GM18909 (cell line): ENCODE measurements around the gene ABCA9.
"Not testable (repeated sequence)": the region's sequence is repeated elsewhere in the genome, so short reads cannot be mapped to it uniquely, and the experiment has no call there.

ENCODE experiments used
- ATAC-seq: cut with Tn5 transposase; IDR thresholded peaks from one replicate; pipeline ENCODE4 v1.9.1; 2021; ENCODE audit warnings: mild to moderate bottlenecking; ENCODE audit not compliant: unreplicated experiment, poor library complexity

The ABCA9 gene

DNA sequence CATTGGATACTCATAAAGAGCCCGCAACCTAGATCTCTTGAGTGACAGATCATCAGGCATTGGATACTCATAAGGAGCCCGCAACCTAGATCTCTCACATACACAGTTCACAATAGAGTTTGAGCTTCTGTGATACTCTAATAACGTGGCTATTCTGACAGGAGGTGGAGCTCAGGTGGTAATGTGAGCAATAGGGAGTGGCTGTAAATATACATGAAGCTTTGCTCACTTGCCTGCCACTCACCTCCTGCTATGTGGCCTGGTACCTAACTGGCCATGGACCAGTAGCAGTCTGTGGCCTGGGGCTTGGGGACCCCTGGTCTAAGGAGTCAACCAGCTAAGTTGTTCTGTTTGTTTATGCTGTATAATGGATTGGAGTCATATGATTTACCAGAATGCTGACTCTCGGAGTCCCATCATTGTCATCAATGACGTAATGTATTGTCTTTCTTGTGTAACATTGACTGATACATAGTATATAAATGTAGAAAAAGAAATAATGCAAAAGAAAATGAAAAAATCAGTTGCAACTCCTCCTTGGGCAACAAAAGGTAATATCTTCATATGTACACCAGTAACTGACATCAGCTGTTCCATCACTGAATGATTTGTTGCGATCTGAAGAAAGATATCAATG, 17.5 kb downstream of the ABCA9 start:
- ATAC-seq: no peak

DNA sequence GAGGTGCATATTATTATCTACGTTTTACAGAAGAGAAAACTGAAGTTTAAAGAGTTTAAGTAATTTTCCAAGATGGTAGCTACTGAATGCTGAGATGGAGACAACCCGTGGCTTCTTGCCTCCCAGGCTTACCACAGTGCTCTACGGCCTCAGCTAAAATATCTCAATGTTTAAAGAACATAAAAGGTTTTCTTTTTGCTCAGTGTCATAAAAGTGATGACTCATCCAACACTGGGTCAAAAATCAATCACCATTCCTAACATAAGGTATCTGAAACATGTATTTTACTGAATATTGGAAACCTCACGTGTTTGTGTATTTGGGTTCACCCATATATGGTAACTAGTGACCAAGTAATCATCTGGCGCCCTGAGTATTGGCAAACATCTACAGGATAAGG, 18.4 kb downstream of the ABCA9 start:
- no peak for ATAC-seq

DNA sequence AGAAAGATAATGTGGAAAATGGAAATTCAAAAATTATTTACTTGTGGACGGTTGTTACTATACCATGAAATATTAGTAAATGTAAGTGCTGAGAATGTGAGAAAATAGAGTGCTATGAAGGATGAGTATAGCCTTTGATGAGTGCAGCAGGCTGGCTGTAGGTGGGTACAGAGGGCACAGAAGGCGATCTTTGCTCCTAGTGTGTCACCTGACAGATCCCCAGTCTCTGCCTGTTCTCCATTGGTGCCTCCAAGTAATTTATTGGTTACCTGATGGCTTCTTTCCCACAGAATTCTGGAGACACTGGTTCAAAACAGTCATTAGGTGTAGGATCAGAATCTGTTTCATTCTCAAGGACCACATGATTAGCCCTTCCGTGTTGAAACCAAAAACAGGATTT, 28.9 kb downstream of the ABCA9 start:
- ATAC-seq: no peak

DNA sequence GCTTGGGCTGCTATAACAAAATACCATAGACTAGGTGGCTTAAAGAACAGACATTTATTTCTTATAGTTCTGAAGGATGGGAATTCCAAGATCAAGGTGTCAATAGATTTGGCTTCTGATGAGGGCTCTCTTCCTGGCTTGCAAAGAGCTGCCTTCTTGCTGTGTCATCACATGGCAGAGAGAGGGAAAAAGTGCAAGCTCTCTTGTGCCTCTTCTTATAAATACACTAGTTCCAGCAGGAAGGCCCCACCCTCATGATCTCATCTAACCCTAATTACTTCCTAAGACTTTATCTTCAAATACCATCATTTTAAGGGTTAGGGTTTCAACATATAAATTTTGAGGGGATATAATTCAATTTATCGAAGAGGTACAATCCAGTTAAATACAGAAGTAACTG, 30.6 kb downstream of the ABCA9 start:
- no peak for ATAC-seq

DNA sequence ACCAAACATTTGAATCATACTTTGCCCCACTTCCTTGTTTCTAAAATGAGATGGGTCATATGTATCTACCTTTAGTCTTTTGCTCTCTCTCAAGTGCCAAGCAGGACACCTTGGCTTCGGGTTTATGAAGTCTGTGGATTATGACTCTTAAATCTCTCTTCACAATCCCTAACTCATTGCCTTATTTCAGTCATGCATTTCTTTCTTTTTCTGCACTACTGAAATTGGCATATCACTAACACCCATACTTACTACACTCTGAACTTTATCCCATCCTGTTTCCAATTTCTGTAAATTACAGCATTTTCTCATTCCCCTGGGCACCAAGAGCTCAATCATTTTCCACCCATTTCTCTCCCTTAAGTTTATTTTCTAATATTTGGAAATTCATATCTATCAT, 42.0 kb downstream of the ABCA9 start:
- no peak for ATAC-seq

DNA sequence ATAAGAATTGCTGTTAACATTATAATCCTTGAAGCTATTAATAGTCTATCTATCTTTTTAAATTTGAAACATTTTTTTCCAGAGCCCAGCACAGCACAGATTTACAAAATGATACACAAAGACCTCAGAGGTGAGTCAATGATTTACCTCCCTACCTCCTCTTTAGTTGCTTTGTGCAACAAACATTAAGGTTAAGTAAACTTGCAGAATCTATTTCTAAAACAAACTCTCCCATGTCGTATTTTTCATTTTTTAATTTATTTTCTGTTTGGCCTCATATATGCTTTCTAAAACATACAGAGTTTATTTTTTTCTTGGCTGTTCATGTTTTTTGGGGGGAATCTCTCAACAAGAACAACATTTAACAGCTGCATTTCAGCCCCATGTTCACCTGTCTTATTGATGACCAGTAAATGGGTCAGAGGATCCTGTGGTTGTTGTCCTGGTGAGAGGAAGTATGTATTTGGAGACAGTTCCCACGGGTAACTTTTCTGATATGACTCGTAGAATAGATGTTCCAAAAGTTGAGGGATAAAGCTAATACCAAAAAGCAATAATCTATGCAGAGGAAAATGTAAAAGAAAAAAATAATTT, 42.6 kb downstream of the ABCA9 start:
- no peak for ATAC-seq

DNA sequence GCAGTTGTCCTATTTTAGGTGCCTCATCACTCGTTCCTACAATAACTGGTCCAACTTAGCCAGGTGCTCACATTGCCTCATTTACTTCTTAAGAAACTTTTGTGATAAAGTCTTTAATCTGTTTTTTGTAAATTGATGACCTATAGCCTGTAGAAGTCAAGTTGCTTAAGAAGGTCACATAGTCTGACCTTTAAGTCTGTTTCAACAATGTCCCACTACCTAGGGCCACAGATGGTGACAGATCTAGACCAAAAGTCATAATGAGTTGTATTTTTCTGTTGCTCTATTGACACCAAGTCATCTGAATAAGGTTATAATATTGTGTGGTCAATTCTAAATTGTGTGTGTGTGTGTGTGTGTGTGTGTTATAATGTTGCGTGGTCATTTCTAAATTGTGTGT, 45.1 kb downstream of the ABCA9 start:
- no peak for ATAC-seq

DNA sequence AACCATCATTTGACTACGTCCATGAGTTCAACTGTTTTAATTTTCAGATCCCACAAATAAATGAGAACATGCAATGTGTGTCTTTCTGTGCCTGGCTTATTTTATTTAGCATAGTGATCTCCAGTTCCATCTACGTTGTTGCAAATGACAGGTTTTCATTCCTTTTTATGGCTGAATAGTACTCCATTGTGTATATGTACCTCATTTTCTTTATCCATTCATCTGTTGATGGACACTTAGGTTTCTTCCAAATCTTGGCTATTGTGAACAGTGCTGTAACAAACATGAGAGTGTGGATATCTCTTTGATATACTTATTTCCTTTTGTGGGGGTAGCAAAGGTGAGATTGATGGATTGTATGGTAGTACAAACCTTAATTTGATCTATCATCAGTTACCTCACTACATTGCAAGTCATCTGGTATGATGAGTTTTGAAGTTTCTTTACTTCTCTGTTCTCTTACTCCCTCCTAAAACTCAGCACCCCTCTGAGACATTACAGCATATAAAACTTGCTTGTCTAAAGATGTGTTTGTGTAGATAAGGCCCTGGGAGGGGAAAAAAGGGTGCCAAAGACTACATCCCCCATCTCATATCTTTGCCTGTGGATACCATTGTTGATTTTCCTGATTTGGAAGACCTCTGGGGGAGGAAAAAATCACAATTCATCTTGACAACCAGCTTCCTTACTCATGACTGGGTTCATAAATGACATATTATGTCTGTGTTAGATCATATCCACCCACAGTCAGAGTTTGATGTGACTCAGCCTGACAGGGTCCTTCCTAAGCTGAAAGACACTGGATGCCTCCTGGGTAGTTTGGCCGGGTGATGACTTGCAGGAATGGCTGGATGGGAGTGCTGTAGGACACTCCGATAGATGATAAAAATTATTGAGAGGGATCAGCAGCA, 47.6 kb downstream of the ABCA9 start:
- ATAC-seq: no peak

DNA sequence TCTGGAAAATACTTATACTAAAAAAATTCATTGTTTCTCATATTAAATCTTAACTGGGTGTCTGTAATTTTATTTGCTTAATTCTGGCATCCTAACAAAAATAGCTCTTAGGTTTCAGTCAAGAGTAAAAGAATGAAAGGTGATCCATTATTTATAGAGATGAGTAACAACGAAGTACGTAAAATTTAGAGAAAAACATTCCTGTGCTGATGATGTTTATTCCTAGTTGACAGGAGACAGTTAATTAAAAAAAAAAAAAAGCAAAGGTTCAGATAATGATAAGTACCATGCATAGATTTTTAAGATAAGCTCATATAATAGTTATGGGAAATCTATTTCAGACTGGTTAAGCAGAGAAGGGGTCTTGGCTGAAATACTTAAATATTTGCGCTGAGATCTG, 50.8 kb downstream of the ABCA9 start:
- ATAC-seq: no peak

DNA sequence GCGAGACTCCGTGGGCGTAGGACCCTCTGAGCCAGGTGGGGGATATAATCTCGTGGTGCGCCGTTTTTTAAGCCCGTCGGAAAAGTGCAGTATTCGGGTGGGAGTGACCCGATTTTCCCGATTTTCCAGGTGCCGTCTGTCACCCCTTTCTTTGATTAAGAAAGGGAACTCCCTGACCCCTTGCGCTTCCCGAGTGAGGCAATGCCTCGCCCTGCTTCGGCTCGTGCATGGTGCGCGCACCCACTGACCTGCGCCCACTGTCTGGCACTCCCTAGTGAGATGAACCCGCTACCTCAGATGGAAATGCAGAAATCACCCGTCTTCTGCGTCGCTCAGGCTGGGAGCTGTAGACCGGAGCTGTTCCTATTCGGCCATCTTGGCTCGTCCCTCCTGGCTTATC, 56.0 kb downstream of the ABCA9 start:
- not testable (repeated sequence) for ATAC-seq

DNA sequence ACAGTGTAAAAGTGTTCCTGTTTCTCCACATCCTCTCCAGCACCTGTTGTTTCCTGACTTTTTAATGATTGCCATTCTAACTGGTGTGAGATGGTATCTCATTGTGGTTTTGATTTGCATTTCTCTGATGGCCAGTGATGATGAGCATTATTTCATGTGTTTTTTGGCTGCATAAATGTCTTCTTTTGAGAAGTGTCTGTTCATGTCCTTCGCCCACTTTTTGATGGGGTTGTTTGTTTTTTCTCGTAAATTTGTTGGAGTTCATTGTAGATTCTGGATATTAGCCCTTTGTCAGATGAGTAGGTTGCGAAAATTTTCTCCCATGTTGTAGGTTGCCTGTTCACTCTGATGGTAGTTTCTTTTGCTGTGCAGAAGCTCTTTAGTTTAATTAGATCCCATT, 61.0 kb downstream of the ABCA9 start:
- ATAC-seq: not testable (repeated sequence)

DNA sequence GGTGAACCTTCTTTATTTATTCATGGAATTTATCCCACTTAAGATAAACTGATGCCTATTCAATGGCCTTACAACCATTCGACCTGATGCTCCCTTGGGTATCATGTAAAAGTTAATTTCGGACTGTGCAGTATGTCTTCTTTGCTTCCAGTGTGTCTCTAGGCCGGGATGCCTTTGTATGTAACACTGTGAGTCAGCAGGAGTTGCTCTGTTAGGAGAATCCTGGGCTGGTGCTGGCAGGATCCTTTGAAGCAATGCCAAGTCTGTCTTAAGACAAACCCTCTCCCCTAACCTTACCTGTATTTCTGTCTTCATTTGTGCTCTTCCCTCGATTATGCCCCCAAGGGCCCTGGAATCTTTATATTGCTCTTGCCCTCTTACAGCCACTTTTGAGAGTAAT, 67.6 kb downstream of the ABCA9 start:
- no peak for ATAC-seq

DNA sequence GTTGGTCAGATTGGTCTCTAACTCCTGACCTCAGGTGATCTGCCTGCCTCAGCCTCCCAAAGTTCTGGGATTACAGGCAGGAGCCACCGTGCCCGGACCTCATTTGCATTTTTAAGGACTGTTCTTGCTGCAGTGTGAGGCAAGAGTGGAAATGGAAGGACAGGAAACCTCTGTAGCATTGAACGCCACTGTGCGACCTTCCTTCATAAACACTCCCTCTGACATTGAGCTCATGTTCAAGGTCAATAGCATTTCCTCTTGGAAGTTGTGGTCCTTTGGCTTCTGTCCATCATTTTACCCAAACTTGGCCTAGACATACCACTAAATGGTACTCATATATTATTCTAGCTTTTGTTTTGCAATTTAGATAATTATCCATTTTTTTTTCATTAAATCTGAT, 72.8 kb downstream of the ABCA9 start:
- ATAC-seq: no peak

DNA sequence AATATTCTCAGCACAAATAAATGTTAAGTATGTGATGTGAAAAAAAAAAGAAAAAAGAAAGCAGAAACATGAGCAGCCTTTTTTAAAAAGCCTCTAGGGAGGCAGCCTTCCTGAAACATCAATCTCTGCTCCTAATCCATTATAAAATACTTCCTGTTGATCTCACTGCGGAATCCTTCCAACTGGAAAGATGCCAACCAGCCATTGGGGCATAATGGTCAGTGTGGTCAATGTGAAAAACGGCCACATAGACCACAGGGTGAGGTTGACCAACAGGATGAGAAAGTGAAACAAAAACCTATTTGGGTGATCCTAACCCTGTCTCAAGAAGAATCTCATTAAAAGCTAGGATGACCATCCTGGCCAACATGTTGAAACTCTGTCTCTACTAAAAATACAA, 79.4 kb downstream of the ABCA9 start:
- ATAC-seq: no peak

DNA sequence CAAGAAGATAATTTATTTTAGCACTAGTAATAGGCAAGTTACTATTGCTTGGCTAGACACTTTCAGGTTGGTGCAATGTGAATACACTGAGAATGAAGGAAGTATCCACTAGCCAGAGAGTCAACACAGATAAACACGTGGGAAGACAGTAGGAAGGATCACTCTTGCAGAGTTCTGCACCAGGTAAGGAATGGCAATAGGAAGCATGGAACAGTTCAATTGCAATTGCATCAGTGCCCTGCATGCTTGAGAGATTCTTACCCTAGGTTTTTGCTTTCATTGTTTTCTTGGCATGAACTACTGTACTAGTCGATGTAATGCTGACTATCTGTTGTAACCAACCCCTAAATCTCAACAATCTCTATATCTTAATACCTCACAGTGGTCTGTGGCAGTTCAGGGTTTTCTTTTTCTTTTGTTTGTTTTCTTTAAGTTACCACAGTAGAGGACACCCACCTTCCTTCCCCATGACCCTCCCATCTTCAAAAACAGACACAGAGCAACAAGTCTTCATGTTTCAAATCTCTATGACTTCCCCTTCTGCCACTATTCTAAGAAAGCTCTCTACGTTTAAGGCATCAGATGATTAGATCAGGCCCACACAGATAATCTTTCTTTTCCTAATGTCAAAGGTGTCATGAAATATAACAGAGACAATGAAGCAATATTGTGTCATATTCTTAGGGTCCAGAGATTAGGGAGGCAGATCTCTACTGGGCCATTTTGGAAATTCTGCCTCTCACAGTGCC, 87.5 kb downstream of the ABCA9 start:
- ATAC-seq: no peak

DNA sequence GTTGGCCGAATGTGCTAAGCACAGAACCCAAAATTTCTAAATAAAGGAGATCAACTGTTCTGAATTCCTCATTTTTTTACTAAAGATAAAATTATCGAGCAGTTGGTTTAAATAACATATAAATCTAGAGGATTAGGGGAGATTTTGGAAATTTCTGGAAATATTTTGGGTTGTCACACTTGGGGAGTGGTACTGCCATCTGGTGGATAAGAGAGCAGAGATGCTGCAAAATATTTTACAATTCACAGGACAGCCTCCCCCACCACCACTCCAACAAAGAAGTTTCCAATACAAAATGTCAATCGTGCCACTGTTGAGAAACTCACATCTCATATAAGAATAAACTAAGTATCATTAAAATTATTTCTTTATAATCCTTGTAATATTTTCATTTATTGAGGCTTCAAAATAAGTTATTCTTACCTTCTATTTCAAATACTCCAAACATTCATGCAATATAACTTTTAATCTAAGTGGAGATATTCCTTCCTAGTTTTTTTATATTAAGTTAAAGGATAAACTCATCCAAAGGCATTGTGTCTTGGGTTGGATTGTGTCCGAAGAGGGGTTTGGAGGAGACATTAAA, 88.5 kb downstream of the ABCA9 start:
- ATAC-seq: no peak

DNA sequence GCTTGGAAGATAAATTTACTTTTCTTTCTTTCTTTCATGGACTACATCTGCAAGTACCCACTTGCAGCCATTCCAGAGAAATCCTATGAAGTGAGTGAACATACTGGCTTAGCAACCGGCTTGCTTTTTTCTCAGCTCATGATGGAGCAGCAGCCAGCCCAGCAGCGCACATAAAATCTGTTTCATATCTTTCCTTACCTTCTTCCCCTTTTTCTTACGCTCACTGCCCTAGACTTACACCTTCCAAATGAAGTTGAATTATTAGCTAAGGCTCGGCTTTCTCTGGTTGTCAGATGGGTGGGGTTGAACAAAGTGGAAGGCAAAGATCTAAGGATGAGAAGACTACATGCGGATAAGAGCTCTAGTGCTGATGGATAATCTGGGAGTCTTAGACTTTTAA, 91.6 kb downstream of the ABCA9 start:
- no peak for ATAC-seq

DNA sequence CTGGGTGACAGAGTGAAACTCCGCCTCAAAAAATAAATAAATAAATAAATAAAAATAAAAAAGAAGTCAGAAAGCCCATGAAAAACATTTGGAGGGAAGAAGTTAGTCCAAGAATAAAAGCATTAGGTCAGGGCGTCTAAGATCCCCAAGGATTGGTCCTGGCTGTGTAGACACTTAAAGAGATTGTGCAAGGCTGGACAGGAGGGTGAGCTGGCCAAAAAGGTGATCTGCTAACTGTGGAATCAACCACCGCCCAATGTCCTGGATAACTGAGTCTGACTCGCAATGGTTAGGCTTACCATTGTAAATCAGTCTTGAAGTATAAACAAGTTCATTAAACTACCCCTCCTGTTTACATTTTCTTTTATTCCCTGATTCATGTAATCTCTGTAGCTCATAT, 96.8 kb downstream of the ABCA9 start:
- no peak for ATAC-seq

DNA sequence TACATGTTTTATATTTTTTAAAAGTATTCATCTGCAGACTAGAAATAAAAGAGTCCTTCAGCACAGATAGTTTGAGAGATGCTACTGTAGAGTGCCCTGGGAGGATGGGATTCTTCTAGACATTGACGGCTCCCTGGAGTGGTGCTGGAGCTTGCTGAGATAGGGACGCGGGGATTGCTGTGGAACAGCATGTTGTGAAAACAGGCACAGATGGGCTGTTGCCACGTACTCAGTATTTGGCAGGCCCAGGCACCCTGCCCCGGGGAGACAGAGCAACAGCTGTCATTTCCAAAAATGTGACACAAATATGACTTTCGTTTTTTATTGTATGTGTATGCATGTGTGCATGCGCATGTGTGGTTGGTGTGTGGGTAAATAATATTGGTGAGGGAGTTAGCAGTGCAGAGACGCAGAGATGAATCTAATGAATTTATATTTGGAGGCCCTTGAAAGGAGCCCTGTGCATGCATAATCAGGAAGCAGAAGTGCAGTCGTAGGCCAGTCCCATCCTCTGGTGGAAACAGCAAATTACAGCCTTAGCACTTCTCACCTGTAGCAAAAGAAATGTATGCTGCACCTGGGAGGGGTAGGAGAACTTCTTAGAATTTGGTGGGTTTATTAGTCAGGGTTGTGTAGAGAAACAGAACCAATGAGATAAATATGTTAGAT, 99.4 kb downstream of the ABCA9 start:
- no peak for ATAC-seq

DNA sequence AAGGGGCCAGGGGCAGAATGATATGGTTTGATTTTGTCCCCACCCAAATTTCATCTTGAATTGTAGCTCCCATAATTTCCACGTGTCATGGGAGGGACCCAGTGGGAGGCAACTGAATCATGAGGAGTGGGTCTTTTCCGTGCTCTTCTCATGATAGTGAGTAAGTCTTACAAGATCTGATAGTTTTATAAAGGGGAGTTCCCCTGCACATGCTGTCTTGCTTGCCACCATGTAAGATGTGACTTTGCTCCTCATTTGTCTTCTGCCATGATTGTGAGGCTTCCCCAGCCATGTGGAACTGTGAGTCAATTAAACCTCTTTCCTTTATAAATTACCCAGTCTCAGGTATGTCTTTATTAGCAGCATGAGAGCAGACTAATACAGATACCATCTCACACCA, 101.6 kb downstream of the ABCA9 start:
- not testable (repeated sequence) for ATAC-seq
